Dedifferentiated amniotic fluid mesenchymal stem cell (primary cell): ENCODE measurements around the gene PRAC1.

ENCODE experiments used
- DNase-seq: peaks from one replicate; pipeline ENCODE4 v3.0.0-alpha.2; 2016; ENCODE audit errors: extremely low spot score

Gene PRAC1

GRCh38 chr17:48722201-48722907 lies at the start of gene PRAC1:
TSS of gene PRAC1 (minus strand) at chr17:48722518. CDS start at chr17:48722392, 126 bp downstream.
- DNase-seq = no peak

DNA sequence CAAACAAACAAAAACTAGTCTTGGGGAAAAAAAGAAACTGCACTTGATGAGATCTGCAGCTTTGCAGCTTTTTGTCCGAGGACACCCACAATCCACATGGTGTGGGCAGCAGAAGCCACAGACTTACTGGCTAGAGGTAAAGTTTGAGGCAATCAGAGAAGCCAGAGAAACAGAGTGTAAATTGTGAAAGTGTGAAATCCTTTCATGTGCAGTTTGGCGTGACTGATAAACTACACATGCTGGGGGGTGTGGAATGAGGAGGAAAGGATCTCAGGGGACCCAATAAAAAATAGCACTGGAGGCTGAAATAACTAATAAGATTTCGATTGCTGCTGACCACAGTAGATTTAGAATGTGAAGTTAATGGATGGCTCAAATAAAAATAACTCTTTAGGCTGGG lies 48.6 kb upstream of the PRAC1 start:
- no peak for DNase-seq

GRCh38 chr17:48769009-48769675 lies 46.8 kb upstream of the PRAC1 start:
- no peak for DNase-seq

DNA sequence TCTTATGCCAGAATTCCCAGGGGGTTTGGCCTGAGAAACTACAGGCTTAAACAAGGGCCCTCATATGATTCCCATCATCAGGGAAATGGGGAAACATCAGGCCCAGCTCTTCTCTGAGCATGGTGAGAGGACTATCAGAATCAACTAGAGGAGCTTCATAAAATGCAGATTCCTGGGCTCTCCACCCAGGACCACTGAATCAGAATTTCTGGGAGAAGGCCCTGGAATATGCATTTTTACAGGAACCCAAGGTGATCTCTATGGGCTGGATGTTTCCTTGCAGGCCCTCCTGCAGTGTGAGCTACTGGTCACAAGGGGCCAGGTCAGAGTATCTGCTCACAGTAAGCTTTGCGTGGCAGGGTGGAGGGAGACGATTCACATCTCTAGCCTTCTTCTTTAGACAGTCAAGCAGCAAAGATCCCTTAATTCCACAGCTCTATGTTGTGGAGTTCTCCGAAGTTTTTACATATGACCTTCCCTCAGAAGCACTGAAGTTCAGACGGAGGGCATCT lies 45.0 kb upstream of the PRAC1 start:
- no peak for DNase-seq

DNA sequence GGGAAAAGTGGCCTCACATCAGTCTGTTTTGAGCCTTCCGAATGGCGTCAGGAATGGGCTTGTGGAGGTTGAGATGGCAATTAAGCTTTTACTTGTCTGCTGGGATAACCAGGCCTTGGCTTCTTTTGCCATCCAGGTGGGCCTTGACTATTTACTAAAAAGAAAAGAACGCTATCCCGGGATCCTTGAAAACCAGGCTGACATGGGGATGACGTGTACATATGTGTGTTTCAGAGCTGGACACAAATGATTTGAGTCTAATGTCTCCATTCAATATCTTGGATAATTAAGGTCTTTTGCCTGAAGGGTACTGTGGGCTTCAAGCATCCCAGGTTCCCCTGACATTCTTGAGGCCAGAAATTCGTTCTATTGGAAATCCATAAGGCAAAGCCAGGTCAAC lies 38.8 kb upstream of the PRAC1 start:
- no peak for DNase-seq

DNA sequence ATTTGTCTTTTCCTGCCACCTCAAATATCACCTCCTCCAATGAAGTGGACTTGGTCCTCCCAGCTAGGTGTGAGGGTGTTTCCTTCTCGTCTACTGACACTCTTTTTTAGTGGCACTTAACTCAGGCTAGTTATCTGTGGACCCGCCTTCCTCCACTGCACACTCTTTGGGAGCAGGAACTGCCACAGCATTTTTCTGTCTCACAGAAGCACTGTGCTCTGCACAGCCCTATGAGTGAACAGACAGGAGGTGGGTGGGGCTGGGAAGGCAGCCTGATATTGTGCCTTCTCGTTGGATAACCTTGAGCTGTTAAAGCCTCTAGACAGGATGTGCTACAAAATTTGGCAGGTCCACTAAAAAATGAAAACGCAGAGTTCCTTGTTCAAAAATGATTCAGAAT lies 38.1 kb upstream of the PRAC1 start:
- no peak for DNase-seq

DNA sequence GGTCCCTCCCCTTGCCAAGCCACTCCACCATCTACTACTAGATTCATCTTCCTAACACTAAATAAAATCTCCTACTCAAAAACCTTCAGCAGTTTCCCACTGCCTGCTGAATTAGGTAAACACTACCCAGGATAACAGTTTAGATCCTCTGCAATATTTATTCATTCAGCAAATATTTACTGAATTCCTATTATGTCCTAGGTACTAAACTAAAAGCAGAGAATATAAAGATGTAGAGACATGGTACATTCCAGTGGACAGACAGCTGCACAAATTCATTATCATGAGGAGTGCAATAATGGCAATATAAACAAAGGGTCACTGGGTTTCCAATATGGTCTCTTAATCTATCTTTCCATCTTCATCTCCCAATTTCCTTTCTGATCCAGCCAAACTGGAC lies 37.0 kb upstream of the PRAC1 start:
- no peak for DNase-seq

GRCh38 chr17:48757524-48757961 lies 35.2 kb upstream of the PRAC1 start:
- no peak for DNase-seq

DNA sequence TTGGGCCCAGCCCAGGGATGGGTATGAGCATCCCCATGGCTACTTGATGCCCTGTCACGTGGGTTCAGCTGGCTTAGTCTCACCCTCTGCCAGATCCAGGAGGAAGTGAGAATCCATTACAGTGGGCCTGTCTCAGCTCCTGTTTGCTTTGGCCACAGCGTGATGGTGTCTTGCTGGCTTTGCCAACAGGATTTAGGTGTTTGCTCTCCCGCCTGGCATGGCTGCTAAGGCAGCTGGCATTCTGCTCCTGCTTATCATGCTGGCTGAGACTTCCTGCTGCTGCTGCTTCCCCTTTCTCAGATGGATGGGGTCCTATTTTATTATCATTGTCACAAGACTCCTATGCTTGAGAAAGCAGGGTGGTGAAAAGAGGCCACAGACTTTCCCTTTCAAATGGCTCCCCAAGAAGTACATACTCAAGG lies 34.5 kb upstream of the PRAC1 start:
- no peak for DNase-seq

DNA sequence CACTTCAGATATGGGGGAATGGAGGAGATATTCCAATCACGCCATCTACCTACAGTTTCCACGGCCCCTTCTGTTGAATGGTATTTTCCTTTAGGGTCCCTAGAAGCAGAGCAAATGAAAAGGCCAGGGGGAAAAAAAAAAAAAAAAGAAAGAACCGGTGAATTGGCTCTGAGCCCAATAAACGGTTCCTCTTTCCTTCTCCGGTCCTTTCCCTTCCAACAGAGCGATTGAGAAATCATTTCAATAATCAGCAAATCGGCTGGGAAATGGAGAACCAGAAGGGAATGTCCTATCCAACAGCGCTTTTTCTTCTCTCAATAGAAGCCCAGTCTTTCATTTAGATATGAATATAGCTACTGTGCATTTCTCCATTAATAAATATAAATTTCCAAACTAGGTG lies 33.0 kb upstream of the PRAC1 start:
- DNase-seq = no peak

- no peak for DNase-seq
Observed at GRCh38 chr17:48754500-48755261, 32.4 kb upstream of the PRAC1 start.

DNA sequence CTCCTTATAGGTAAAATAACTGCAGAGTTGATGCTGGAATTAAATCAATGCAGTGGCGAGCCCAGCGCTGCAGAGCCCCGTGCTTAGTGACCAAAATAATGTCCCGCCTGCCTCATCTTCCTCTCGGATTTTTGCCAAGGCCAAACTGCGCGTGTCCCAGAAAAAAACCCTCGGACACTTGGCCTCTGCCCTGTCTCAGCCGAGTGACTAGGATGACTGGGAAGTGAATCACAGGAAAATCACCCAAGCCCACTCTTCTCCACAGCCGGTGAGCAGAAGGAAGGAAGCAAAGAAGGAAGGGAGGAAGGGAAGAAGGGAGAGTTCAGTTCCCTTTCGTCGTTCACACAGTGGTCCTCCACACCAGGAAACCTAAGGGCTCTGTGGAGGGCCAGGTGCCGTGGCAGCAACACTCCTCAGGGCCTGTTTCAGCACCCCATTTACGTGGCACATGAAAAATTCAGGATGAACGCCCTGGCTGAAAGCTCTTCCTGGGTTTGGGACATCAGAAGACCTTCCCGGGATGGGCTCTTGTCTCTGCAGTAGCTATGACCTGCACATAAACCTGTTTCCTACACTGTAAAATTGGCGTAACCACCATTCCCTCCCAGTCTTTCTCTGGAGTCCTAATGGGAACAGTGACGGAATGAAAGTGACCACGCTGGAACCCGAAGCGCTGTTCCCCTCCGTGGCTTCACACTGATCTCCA lies 31.6 kb upstream of the PRAC1 start:
- no peak for DNase-seq

DNA sequence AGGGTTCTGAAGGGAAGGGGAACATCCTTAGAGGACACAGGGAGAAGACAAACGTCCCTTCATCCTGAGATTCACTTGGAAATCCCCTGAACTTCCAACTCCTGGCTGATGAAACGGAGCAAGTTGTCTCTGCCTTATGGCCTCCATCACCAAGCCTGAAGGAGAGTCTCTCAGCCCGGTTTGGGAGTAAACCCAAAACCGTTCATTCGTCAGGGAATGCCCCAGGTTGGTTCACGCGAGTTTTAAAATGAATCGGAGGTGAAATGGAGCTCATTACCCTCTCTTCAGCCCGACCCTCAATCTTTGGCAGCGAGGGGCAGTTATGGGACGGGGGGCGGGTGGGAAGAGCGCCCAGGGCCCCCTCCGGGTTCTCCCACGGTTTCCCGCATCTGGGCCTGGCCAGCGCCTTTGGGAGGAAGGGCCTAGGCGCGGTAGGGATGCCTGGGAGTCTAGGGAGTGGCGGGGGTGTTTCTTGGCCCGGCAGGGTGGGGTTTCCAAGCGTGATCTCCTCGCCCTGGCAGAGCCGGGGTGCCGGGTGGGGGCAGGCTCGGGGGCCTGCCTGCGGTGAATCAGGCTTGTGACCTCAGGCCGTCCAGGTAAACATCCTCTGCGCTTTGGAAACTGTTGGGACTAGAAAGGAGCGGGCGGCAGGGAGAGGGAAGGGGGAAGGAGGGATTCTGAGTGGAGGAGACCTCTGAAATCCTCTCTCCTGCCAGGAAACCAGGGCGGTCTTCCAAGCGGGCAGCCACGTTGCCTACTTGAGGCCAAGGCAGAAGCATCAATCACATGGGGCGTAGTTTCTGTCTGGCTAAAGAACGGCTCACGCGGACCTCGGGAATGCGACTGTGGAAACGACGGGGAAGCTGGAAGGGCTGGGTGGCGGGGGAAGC lies 30.3 kb upstream of the PRAC1 start:
- DNase-seq = no peak

DNA sequence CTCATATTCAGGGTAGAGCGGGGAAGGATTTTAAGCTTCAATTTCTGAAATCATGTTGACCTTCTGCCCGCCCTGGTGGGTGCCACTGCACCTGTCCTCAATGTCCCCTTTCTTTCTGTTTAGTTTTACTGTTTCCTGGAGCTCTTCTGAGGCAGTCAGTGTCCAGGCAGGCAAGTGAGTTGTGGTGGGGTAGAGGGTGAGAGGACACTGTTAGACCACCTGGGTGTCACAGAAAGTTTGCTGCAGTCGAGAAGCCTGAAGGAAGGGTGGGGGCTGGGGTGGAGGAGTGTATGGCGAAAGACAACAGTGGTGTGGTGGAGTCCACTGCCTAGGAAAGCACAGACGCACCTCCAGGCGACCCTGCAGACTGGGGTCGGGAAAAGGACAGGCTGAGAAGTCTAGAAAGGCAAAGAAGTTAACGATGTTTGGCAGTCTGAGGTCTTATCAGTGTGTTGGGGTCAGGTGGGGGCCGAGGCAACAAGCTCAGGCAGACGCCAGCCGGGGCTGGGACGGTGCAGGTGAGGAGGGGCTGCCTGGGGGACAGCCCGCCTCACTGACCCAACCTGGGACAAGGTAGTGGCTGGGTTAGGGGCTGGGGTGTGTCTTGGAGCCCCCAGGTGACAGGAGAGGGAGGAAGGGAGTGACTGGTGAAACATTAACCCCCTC lies 29.5 kb upstream of the PRAC1 start:
- no peak for DNase-seq

- no peak for DNase-seq
Observed at GRCh38 chr17:48751172-48751571, 28.9 kb upstream of the PRAC1 start.

GRCh38 chr17:48749621-48750553 lies 27.6 kb upstream of the PRAC1 start:
- DNase-seq = no peak

- DNase-seq = no peak
Observed at GRCh38 chr17:48748718-48749566, 26.6 kb upstream of the PRAC1 start.
